NB4 (cell line): ENCODE results near the gene CIB4.

Experiments used
- DNase-seq: peaks from one replicate; pipeline ENCODE4 v3.0.0; 2010; ENCODE audit warnings: low read depth
- H3K4me3 ChIP-seq: one replicate; pipeline ENCODE4 v1.5.1; 2011; ENCODE audit warnings: mild to moderate bottlenecking, low read depth, low read length, moderate library complexity
- CTCF ChIP-seq: IDR thresholded peaks from one replicate; pipeline ENCODE4 v1.5.1; 2012; ENCODE audit warnings: low read depth, low read length
- MYC ChIP-seq: IDR thresholded peaks from 2 replicates; pipeline ENCODE4 v1.6.1; 2011; ENCODE audit warnings: low read depth, low read length
- POLR2A ChIP-seq: IDR thresholded peaks from 2 replicates; pipeline ENCODE4 v1.6.1; 2011; ENCODE audit warnings: mild to moderate bottlenecking; ENCODE audit not compliant: insufficient read length; ENCODE audit errors: extremely low read depth
- TF ChIP-seq, protein P1 (sequence below): IDR thresholded peaks from 2 replicates; pipeline ENCODE4 v1.6.1; 2011; ENCODE audit warnings: low read depth, low read length

The CIB4 gene

GRCh38 chr2:26637811-26638310 lies 3.3 kb downstream of the CIB4 start:
- TF ChIP-seq CTCF = no peak
- TF ChIP-seq, protein P1, sequence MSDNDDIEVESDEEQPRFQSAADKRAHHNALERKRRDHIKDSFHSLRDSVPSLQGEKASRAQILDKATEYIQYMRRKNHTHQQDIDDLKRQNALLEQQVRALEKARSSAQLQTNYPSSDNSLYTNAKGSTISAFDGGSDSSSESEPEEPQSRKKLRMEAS = no peak
- TF ChIP-seq MYC = no peak
- no peak for TF ChIP-seq POLR2A
- H3K4me3 ChIP-seq = no peak overlapping the region
- DNase-seq = no peak

DNA sequence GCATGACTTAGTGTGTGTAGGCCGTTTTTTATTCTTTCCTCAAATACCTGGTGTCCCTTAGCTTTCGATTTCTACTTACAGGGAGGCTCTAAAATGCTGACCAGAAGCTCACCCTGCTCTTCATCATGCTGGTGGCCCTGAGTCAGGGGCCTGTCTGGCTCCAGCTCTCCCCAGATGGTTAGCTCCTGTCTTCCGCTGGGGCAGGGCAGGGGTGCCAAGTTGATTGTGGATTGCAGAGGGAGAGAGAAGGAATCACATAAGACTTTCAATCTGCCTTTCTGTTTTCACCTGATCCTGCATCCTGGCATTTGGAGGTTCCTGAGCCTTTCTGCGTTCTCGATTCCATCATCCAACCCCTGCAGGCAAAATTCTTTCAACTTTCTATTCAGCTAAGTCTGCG lies 4.2 kb downstream of the CIB4 start:
- no peak for TF ChIP-seq MYC
- TF ChIP-seq, protein P1 = no peak
- TF ChIP-seq POLR2A = no peak
- no peak for TF ChIP-seq CTCF
- no peak overlapping the region for H3K4me3 ChIP-seq
- DNase-seq = no peak

DNA sequence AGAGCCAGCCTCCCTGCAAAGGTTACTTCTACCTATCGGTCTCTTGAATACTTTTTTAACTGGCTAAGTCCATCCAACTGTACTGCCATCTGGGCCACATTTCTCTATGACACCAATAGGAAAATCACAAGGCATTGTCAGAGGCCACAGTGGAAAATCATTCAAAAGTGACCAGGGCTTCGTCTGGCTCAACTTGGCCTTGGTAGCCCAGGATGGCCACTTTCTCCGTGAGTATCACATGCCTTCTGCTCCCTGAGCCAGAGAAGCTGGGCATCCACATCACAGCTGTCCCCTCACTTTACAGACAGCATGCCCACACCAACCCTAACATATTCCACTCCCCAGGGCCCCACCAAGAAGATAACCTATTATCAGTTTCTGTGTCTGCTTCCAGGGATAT lies 5.8 kb downstream of the CIB4 start:
- no peak overlapping the region for H3K4me3 ChIP-seq
- TF ChIP-seq MYC (no peak), POLR2A (no peak), CTCF (no peak)
- TF ChIP-seq, protein P1 = no peak
- DNase-seq = no peak

GRCh38 chr2:26634636-26635230 lies 6.4 kb downstream of the CIB4 start:
- no peak overlapping the region for H3K4me3 ChIP-seq
- no peak for DNase-seq
- TF ChIP-seq POLR2A = no peak
- no peak for TF ChIP-seq MYC
- TF ChIP-seq, protein P1 = no peak
- no peak for TF ChIP-seq CTCF

DNA sequence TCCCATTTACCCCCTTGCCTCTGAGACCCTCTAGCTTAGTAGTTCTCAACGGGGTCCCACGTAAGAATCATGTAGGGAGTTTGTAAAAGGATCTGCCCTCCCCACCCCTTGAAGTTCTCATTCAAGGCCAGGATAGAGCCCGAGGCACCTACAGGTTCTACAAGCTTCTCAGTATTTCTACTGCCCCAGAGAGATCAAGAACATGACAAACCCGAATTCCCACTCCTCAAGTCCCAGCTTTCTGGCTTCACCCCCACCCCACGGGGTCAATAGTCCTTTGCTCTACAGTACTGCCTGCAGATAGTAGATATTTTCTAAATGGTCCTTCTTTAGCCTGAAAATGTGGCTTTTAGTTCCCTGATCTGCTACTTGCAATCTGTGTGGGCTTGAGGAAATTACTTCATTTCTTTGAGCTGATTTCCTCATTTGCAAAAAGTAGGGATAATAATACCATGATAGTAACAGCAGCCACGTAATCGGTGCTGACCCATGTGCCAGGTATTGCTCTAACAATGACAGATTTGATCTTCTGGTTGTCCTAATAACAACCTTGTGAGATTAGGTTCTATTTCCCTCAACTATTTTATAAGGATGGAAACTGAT lies 7.1 kb downstream of the CIB4 start:
- no peak for DNase-seq
- no peak for TF ChIP-seq MYC
- no peak for TF ChIP-seq POLR2A
- TF ChIP-seq, protein P1 = no peak
- no peak for TF ChIP-seq CTCF
- H3K4me3 ChIP-seq = no peak overlapping the region
